K562 (cell line): ENCODE data around the gene TEKT4. TPM values are rescaled to one million over a fixed set of nuclear protein-coding genes. Genes with fewer than 3 reads are reported as not detected.

Experiments
- ATAC-seq: fragments of 200-7000 bp; cut with Tn5 transposase; 3 replicates; pipeline ENCODE4 v1.9.1; 2020; ENCODE audit warnings: moderate library complexity
- BruUV-seq: library from RNA; stranded (reverse); fragments of 400-500 nt; replicated peaks from 2 replicates; lab custom pipeline; 2021; lab: Mats Ljungman, UMichigan
- CTCF ChIA-PET: fragments of 300-600 bp; formaldehyde crosslinking; extraction: SDS; loops from one replicate; lab custom pipeline; 2021; ENCODE audit warnings: low intra/inter-chr PET ratio; lab: Yijun Ruan, JAX
- POLR2A ChIA-PET: fragments of 300-600, 350-650 bp; sonication (Branson Sonifier 250); formaldehyde crosslinking; extraction: SDS; loops from one replicate; lab custom pipeline; 2021; ENCODE audit warnings: antibody characterized with exemption, inconsistent platforms; lab: Yijun Ruan, JAX
- DNase-seq, 4 experiments: peaks; one replicate each; pipeline versions ENCODE4 v3.0.0 to v3.0.0-alpha.2; 2011 to 2018; ENCODE audit warnings: low spot score in 3 of 4, mixed read lengths in 3 of 4; ENCODE audit errors: extremely low read depth in 1 of 4
- FAIRE-seq: peaks from 2 replicates; lab custom pipeline; 2011; peaks lifted over from hg19 to GRCh38; lab: Jason Lieb, UNC
- H2AFZ ChIP-seq: 2 replicates; pipeline ENCODE4 v1.6.0; 2011; ENCODE audit warnings: low read depth, low read length, control low read depth, inconsistent platforms
- H3K27ac ChIP-seq: fragments of 200-600 bp; 3 replicates; pipeline ENCODE4 v1.8.0; 2011; ENCODE audit warnings: low read depth, mild to moderate bottlenecking, control low read depth, inconsistent platforms, low read length, moderate library complexity, mixed read lengths; ENCODE audit errors: extremely low read depth
- H3K27me3 ChIP-seq, 2 experiments: fragments of 300-600 bp in 1 of 2; 2 replicates in 1 of 2; 3 replicates in 1 of 2; pipeline versions ENCODE4 v1.6.0 to v1.8.0; 2011; ENCODE audit warnings: inconsistent platforms in 2 of 2, low read length in 2 of 2, mild to moderate bottlenecking in 1 of 2, mixed read lengths in 1 of 2, moderate library complexity in 1 of 2; ENCODE audit not compliant: control insufficient read depth in 2 of 2, insufficient read depth in 2 of 2
- H3K36me3 ChIP-seq: fragments of 300-600 bp; 3 replicates; pipeline ENCODE4 v1.8.0; 2011; ENCODE audit warnings: mild to moderate bottlenecking, low read length, inconsistent platforms; ENCODE audit not compliant: control insufficient read depth, insufficient read depth
- H3K4me1 ChIP-seq, 2 experiments: fragments of 200-600 bp in 1 of 2; replicated peaks in 1 of 2; 2 replicates in 1 of 2; 3 replicates in 1 of 2; pipeline versions ENCODE4 v1.5.1 to v1.8.0; 2011; ENCODE audit warnings: inconsistent platforms in 2 of 2, low read length in 2 of 2, mild to moderate bottlenecking in 1 of 2, mixed read lengths in 1 of 2, moderate library complexity in 1 of 2; ENCODE audit not compliant: control insufficient read depth in 2 of 2, insufficient read depth in 2 of 2
- H3K4me2 ChIP-seq: 2 replicates; pipeline ENCODE4 v1.6.1; 2011; ENCODE audit warnings: low read length, control low read depth, inconsistent platforms, mixed read lengths; ENCODE audit not compliant: insufficient read depth
- H3K4me3 ChIP-seq: fragments of 200-600 bp; sonication (generic), shearing (Covaris generic); 2 replicates; pipeline ENCODE4 v1.5.1; 2016; ENCODE audit warnings: control low read depth, inconsistent platforms
- H3K79me2 ChIP-seq: fragments of 200-600 bp; 3 replicates; pipeline ENCODE4 v1.8.0; 2011; ENCODE audit warnings: low read length, inconsistent platforms; ENCODE audit not compliant: control insufficient read depth, insufficient read depth
- H3K9ac ChIP-seq, 2 experiments: 2 replicates each; pipeline versions ENCODE4 v1.6.0 to v1.6.1; 2011; ENCODE audit warnings: low read depth in 2 of 2, low read length in 2 of 2, control low read depth in 1 of 2, inconsistent platforms in 1 of 2, mild to moderate bottlenecking in 1 of 2, mixed read lengths in 1 of 2; ENCODE audit not compliant: insufficient read depth in 1 of 2
- H3K9me1 ChIP-seq: one replicate; pipeline ENCODE4 v1.6.0; 2011; ENCODE audit warnings: inconsistent platforms, mild to moderate bottlenecking, low read length, moderate library complexity; ENCODE audit not compliant: control insufficient read depth, insufficient read depth
- H3K9me3 ChIP-seq: replicated peaks from 2 replicates; pipeline ENCODE4 v1.5.1; 2011; ENCODE audit warnings: low read depth, low read length, inconsistent platforms; ENCODE audit not compliant: control insufficient read depth, insufficient read depth
- H4K20me1 ChIP-seq: replicated peaks from 2 replicates; pipeline ENCODE4 v1.6.1; 2011; ENCODE audit warnings: low read length, inconsistent platforms, mixed read lengths; ENCODE audit not compliant: control insufficient read depth, insufficient read depth
- MED1 ChIP-seq: sonication (generic); formaldehyde crosslinking; IDR thresholded peaks from 2 replicates; pipeline ENCODE4 v1.8.1; 2023; ENCODE audit warnings: missing genetic modification reagents, borderline replicate concordance
- RAD21 ChIP-seq, 2 experiments: fragments of 250-450 bp in 1 of 2; fragments of 450-650 bp in 1 of 2; sonication (Bioruptor Pico) in 1 of 2; formaldehyde crosslinking in 1 of 2; IDR thresholded peaks in 1 of 2; conservative IDR thresholded peaks in 1 of 2; 2 replicates each; pipeline versions ENCODE4 v1.4.0 to v1.8.0; 2020 to 2022; ENCODE audit warnings: mild to moderate bottlenecking in 2 of 2, moderate library complexity in 1 of 2
- RBM25 ChIP-seq: fragments of 200-400 bp; formaldehyde crosslinking; IDR thresholded peaks from 2 replicates; pipeline ENCODE4 v1.6.1; 2018; ENCODE audit warnings: low read length, low read depth, moderate library complexity; ENCODE audit not compliant: severe bottlenecking
- WGBS: fragments of 100-300 bp; shearing (Covaris generic); methylation state at CpG from one replicate; pipeline ENCODE4 v1.1.6; 2016; ENCODE audit warnings: low coverage, mixed read lengths; ENCODE audit not compliant: insufficient coverage; ENCODE audit errors: missing lambda C conversion rate; 5-methylcytosine and 5-hydroxymethylcytosine counted together
- in situ Hi-C: fragments of 300-500 bp; cut with MboI; formaldehyde crosslinking; loops from 4 replicates; pipeline ENCODE4 v1.15.0; 2018; ENCODE audit warnings: inconsistent platforms, mixed read lengths
- intact Hi-C: fragments of 100-400 bp; cut with micrococcal nuclease; formaldehyde crosslinking; loops from 2 replicates; pipeline ENCODE4 v1.14.2; 2022
- polyA plus RNA-seq, 8 experiments: library from polyadenylated mRNA; depleted of rRNA in 4 of 8; stranded (reverse) in 5 of 8; unstranded in 3 of 8; fragments of >200 nt; fragmentation: Nextera tagmentation in 2 of 8; fragmentation: Illumina TruSeq in 1 of 8; extraction: Ambion mirVana in 2 of 8; extraction: Trizol in 1 of 8; gene quantifications; 2 replicates each; pipeline versions ENCODE4 v1.2.1 to v1.2.3, GENCODE V29; 2011 to 2014; ENCODE audit warnings: inconsistent platforms in 1 of 8, missing spikeins in 1 of 8
- total RNA-seq, 7 experiments: library from RNA; depleted of rRNA in 6 of 7; stranded (reverse); fragments of >200 nt in 6 of 7; fragmentation: Illumina TruSeq in 2 of 7; extraction: Trizol in 2 of 7; gene quantifications; 2 replicates each; pipeline versions ENCODE4 v1.2.1 to v1.2.3, GENCODE V29; 2011 to 2021; ENCODE audit warnings: low replicate concordance in 1 of 7
- TF ChIP-seq, protein P1 (sequence below), 2 experiments: fragments of 450-650 bp; formaldehyde crosslinking in 1 of 2; IDR thresholded peaks; 2 replicates each; pipeline versions ENCODE4 v1.4.0 to v1.6.1; 2014 to 2020; ENCODE audit warnings: mild to moderate bottlenecking in 2 of 2, borderline replicate concordance in 1 of 2, low read depth in 1 of 2
- TF ChIP-seq, protein P2 (sequence below), 3 experiments: IDR thresholded peaks in 2 of 3; conservative IDR thresholded peaks in 1 of 3; 2 replicates each; pipeline ENCODE4 v1.5.1; 2011 to 2012; ENCODE audit warnings: low read length in 3 of 3, mild to moderate bottlenecking in 3 of 3, control low read depth in 2 of 3, improper control_type of control experiment in 1 of 3, inconsistent platforms in 1 of 3, low read depth in 1 of 3, mixed read lengths in 1 of 3, moderate library complexity in 1 of 3; ENCODE audit not compliant: insufficient read depth in 2 of 3

The TEKT4 gene
- total and polyA plus RNA-seq, 9 of the 15 experiments (the other 6 are each of a cell fraction or from before 2014, with no cell fraction given): 0.04 to 0.51 (median 0.10) TPM; not detected in 6

DNA sequence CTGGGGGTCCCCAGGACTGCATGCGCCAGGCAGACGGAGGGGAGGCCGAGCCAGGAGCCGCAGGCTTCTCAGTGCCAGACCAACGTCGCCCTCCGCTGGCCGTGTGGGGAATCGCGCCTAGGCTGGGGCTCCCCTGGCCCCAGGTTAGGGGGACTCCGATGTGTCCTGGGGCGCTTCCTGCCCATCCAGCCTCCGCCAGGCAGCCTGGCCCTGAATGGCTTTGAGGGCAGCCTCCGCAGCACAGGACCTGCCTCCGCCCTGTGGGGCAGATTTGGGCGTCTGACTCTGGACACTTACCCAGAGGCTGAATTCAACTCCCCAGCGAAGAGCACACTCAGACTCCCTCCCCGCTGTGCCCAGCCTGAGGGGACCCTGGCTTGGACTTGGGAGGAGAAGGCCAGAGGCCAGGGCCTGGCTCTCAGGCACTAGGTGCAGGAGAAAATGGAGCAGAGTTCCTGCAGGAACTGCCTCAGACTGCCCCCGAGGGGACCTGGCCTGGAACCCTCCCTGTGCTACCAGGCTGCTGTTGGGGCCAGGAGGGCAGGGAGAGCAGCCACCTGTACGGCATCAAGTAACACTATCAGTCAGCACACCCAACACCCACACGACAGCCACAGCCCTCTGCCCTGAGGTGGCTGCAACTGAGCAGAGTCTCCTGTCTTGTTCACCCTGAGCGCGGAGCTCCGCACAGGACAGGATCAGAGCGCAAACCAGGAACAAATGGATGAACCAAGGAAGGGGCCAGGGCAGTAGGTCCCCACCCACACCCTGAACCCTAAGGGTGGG lies 597 bp upstream of the TEKT4 start:
- no peaks in the 10 kb centered on the region for H3K79me2 ChIP-seq
- ATAC-seq (peak; percentile 58; the same call in 2 of the 3 replicates), FAIRE-seq (no peak), DNase-seq (peak; percentile 36 to 50 (median 38))
- peaks cover 0 to 5% of the 10 kb centered on the region in 2 experiments; a peak in 2 of 5 replicates for H3K27me3 ChIP-seq
- H3K27ac ChIP-seq: no peak overlapping the region
- CTCF ChIA-PET: no interaction called here
- no peak overlapping the region for H2AFZ ChIP-seq
- 15% methylated on average over 23 of the region's 25 CpGs for WGBS
- H3K4me3 ChIP-seq: no peak overlapping the region
- H3K4me1 ChIP-seq: peaks cover 0 to 24% of the 10 kb centered on the region in 2 experiments; a peak in 2 of 5 replicates
- in situ Hi-C loops (no loop called here), intact Hi-C loops (loop anchor here (5.0 kb wide), 2 partner anchors 87 to 172 kb away; no protein-coding TSS in a partner anchor)
- no peaks in the 10 kb centered on the region for H3K9me3 ChIP-seq
- TF ChIP-seq RAD21 (CRISPR knock-in tag; conservative IDR thresholded peaks at IDR 0.05 in 1 of 2, IDR thresholded peaks at IDR 0.05 in 1 of 2) (peak in 1 of 2 experiments; percentile 48; a peak in 2 of 4 replicates), MED1 (no peak), RBM25 (no peak)
- TF ChIP-seq, protein P1, sequence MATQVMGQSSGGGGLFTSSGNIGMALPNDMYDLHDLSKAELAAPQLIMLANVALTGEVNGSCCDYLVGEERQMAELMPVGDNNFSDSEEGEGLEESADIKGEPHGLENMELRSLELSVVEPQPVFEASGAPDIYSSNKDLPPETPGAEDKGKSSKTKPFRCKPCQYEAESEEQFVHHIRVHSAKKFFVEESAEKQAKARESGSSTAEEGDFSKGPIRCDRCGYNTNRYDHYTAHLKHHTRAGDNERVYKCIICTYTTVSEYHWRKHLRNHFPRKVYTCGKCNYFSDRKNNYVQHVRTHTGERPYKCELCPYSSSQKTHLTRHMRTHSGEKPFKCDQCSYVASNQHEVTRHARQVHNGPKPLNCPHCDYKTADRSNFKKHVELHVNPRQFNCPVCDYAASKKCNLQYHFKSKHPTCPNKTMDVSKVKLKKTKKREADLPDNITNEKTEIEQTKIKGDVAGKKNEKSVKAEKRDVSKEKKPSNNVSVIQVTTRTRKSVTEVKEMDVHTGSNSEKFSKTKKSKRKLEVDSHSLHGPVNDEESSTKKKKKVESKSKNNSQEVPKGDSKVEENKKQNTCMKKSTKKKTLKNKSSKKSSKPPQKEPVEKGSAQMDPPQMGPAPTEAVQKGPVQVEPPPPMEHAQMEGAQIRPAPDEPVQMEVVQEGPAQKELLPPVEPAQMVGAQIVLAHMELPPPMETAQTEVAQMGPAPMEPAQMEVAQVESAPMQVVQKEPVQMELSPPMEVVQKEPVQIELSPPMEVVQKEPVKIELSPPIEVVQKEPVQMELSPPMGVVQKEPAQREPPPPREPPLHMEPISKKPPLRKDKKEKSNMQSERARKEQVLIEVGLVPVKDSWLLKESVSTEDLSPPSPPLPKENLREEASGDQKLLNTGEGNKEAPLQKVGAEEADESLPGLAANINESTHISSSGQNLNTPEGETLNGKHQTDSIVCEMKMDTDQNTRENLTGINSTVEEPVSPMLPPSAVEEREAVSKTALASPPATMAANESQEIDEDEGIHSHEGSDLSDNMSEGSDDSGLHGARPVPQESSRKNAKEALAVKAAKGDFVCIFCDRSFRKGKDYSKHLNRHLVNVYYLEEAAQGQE (IDR thresholded peaks at IDR 0.05; ENCODE audit: borderline replicate concordance): peak; percentile 9; the same call in 1 of the 2 replicates
- TF ChIP-seq, protein P1 (CRISPR knock-in tag; IDR thresholded peaks at IDR 0.05; ENCODE audit: low read depth): no peak
- TF ChIP-seq, protein P2, sequence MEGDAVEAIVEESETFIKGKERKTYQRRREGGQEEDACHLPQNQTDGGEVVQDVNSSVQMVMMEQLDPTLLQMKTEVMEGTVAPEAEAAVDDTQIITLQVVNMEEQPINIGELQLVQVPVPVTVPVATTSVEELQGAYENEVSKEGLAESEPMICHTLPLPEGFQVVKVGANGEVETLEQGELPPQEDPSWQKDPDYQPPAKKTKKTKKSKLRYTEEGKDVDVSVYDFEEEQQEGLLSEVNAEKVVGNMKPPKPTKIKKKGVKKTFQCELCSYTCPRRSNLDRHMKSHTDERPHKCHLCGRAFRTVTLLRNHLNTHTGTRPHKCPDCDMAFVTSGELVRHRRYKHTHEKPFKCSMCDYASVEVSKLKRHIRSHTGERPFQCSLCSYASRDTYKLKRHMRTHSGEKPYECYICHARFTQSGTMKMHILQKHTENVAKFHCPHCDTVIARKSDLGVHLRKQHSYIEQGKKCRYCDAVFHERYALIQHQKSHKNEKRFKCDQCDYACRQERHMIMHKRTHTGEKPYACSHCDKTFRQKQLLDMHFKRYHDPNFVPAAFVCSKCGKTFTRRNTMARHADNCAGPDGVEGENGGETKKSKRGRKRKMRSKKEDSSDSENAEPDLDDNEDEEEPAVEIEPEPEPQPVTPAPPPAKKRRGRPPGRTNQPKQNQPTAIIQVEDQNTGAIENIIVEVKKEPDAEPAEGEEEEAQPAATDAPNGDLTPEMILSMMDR (IDR thresholded peaks at IDR 0.05 in 2 of 3, conservative IDR thresholded peaks at IDR 0.05 in 1 of 3; ENCODE audit: insufficient read depth in 2 of 3, low read depth in 1 of 3, low read length in 3 of 3): peak; percentile 57 to 75 (median 70)
- H3K36me3 ChIP-seq: no peaks in the 10 kb centered on the region
- POLR2A ChIA-PET: no interaction called here
- no peaks in the 10 kb centered on the region for H3K9me1 ChIP-seq
- H4K20me1 ChIP-seq: no peaks in the 10 kb centered on the region; the same call in none of the 2 replicates
- no peak overlapping the region for H3K9ac ChIP-seq
- no TSS peak for BruUV-seq
- no peak overlapping the region for H3K4me2 ChIP-seq
